Loucy (cell line): ENCODE results near the gene SYT1.

Experiments used
- H2AFZ ChIP-seq: fragments of 200-600 bp; sonication (generic); 2 replicates; pipeline ENCODE4 v1.6.0; 2016; ENCODE audit warnings: antibody characterized with exemption, mild to moderate bottlenecking, low read length, moderate library complexity
- H3F3A ChIP-seq: fragments of 200-600 bp; 2 replicates; pipeline ENCODE4 v1.6.0; 2016; ENCODE audit warnings: antibody characterized with exemption, low read depth, mild to moderate bottlenecking
- H3K27me3 ChIP-seq: fragments of 200-600 bp; sonication (generic); 2 replicates; pipeline ENCODE4 v1.6.1; 2014; ENCODE audit warnings: low read length, mild to moderate bottlenecking; ENCODE audit not compliant: insufficient read depth, poor library complexity, severe bottlenecking
- H3K36me3 ChIP-seq: fragments of 200-600 bp; sonication (generic); 2 replicates; pipeline ENCODE4 v1.6.1; 2016; ENCODE audit warnings: low read length; ENCODE audit not compliant: insufficient read depth
- H3K4me1 ChIP-seq: fragments of 200-600 bp; sonication (generic); 2 replicates; pipeline ENCODE4 v1.5.1; 2014; ENCODE audit warnings: low read length, mild to moderate bottlenecking; ENCODE audit not compliant: insufficient read depth, poor library complexity, severe bottlenecking
- H3K4me2 ChIP-seq: fragments of 200-600 bp; sonication (generic); 2 replicates; pipeline ENCODE4 v1.6.0; 2014; ENCODE audit warnings: antibody characterized with exemption, low read length, low read depth, mild to moderate bottlenecking; ENCODE audit not compliant: poor library complexity, severe bottlenecking
- H3K4me3 ChIP-seq: fragments of 200-600 bp; sonication (generic); 2 replicates; pipeline ENCODE4 v1.5.1; 2014; ENCODE audit warnings: low read length, mild to moderate bottlenecking, mixed read lengths; ENCODE audit not compliant: poor library complexity, severe bottlenecking
- H3K79me2 ChIP-seq: fragments of 200-600 bp; sonication (generic); 2 replicates; pipeline ENCODE4 v1.6.1; 2014; ENCODE audit warnings: low read length; ENCODE audit not compliant: insufficient read depth
- H3K9ac ChIP-seq: fragments of 200-600 bp; sonication (generic); 2 replicates; pipeline ENCODE4 v1.6.0; 2014; ENCODE audit warnings: mild to moderate bottlenecking, low read depth, low read length, moderate library complexity; ENCODE audit not compliant: poor library complexity, severe bottlenecking
- H3K9me2 ChIP-seq: fragments of 200-600 bp; sonication (generic); replicated peaks from 2 replicates; pipeline ENCODE4 v1.6.1; 2016; ENCODE audit warnings: low read depth, low read length, mixed read lengths
- H3K9me3 ChIP-seq: fragments of 200-600 bp; sonication (generic); 2 replicates; pipeline ENCODE4 v1.6.1; 2014; ENCODE audit warnings: mild to moderate bottlenecking, antibody characterized with exemption, low read length, low read depth; ENCODE audit not compliant: insufficient read depth
- H4K20me1 ChIP-seq: fragments of 200-600 bp; sonication (generic); 2 replicates; pipeline ENCODE4 v1.6.0; 2014; ENCODE audit warnings: antibody characterized with exemption, low read length, mild to moderate bottlenecking; ENCODE audit not compliant: insufficient read depth, poor library complexity, severe bottlenecking
- CTCF ChIP-seq: fragments of 200-600 bp; sonication (generic); conservative IDR thresholded peaks from 2 replicates; pipeline ENCODE4 v1.5.1; 2014; ENCODE audit warnings: mild to moderate bottlenecking, antibody characterized with exemption, low read length
- EZH2phosphoT487 ChIP-seq: fragments of 200-600 bp; IDR thresholded peaks from 2 replicates; pipeline ENCODE4 v1.6.1; 2018; ENCODE audit warnings: antibody characterized with exemption, mild to moderate bottlenecking, moderate library complexity, borderline replicate concordance

Gene SYT1

GRCh38 chr12:79408689-79409088 lies 544.1 kb downstream of the SYT1 start:
- H3K4me1 ChIP-seq = no peaks in the 10 kb centered on the region
- H3K4me2 ChIP-seq = no peak overlapping the region
- no peaks in the 10 kb centered on the region for H3K9me2 ChIP-seq
- H3F3A ChIP-seq = no peaks in the 10 kb centered on the region
- H4K20me1 ChIP-seq = no peaks in the 10 kb centered on the region
- no peaks in the 10 kb centered on the region for H3K36me3 ChIP-seq
- H3K9ac ChIP-seq = no peak overlapping the region
- no peaks in the 10 kb centered on the region for H3K27me3 ChIP-seq
- H2AFZ ChIP-seq = no peak overlapping the region
- H3K9me3 ChIP-seq = no peaks in the 10 kb centered on the region
- H3K4me3 ChIP-seq = no peak overlapping the region
- TF ChIP-seq CTCF (no peak), EZH2phosphoT487 (no peak)
- no peaks in the 10 kb centered on the region for H3K79me2 ChIP-seq

- no peak overlapping the region for H2AFZ ChIP-seq
- no peak overlapping the region for H3K4me3 ChIP-seq
- no peaks in the 10 kb centered on the region for H3F3A ChIP-seq
- H3K79me2 ChIP-seq = no peaks in the 10 kb centered on the region
- no peaks in the 10 kb centered on the region for H4K20me1 ChIP-seq
- H3K27me3 ChIP-seq = no peaks in the 10 kb centered on the region
- no peak overlapping the region for H3K4me2 ChIP-seq
- no peaks in the 10 kb centered on the region for H3K9me3 ChIP-seq
- TF ChIP-seq CTCF = no peak
- TF ChIP-seq EZH2phosphoT487 = no peak
- no peaks in the 10 kb centered on the region for H3K4me1 ChIP-seq
- H3K9me2 ChIP-seq = no peaks in the 10 kb centered on the region
- no peaks in the 10 kb centered on the region for H3K36me3 ChIP-seq
- no peak overlapping the region for H3K9ac ChIP-seq
Observed at GRCh38 chr12:79409562-79409961, 545.0 kb downstream of the SYT1 start.

DNA sequence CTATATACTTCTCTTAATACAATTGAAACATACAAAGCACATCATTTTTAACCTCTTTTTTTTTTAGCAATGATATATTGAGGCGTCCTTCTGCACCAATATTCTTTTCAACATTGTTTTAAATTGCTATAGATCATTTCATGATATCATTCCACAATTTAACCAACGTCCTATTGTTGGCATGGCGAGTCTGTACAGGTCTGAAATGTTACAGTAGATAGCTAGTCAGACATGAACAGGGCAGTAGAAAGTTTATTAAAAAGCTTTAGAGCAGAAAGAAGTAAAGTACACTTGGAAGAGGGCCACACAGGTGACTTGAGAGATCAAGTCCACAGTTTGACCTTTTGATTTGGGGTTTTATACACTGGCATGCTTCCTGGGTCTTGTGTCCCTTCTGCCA lies 547.2 kb downstream of the SYT1 start:
- H2AFZ ChIP-seq = no peak overlapping the region
- no peak overlapping the region for H3K4me2 ChIP-seq
- H3K9me3 ChIP-seq = no peaks in the 10 kb centered on the region
- no peaks in the 10 kb centered on the region for H4K20me1 ChIP-seq
- H3K79me2 ChIP-seq = no peaks in the 10 kb centered on the region
- TF ChIP-seq EZH2phosphoT487 (no peak), CTCF (no peak)
- no peak overlapping the region for H3K4me3 ChIP-seq
- no peaks in the 10 kb centered on the region for H3K9me2 ChIP-seq
- H3K9ac ChIP-seq = no peak overlapping the region
- H3F3A ChIP-seq = no peaks in the 10 kb centered on the region
- no peaks in the 10 kb centered on the region for H3K36me3 ChIP-seq
- no peaks in the 10 kb centered on the region for H3K4me1 ChIP-seq
- H3K27me3 ChIP-seq = no peaks in the 10 kb centered on the region
